Middle frontal gyrus (tissue), 1 donor: ENCODE measurements around the gene ZW10.

ENCODE experiments used
- DNase-seq: peaks from one replicate; pipeline ENCODE4 v3.0.0-alpha.2; 2015; ENCODE audit warnings: low spot score; ENCODE audit errors: extremely low spot score

Gene ZW10

DNA sequence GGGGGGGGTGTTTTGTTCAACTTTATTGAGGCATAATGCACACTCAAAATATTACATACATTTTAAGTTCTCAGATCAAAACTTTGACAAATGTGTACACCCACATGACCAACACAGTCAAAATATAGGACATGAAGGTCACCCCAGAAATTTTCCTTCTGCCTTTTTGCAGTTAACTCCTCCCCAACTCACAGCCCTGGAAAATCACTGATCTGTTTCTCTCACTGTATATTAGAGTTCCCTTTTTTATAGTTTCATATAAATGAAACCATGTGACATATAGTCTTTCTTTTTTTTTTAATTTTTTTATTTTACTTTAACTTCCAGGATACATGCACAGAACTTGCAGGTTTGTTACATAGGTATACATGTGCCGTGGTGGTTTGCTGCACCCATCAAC, 72.0 kb downstream of the ZW10 start:
- no peak for DNase-seq

DNA sequence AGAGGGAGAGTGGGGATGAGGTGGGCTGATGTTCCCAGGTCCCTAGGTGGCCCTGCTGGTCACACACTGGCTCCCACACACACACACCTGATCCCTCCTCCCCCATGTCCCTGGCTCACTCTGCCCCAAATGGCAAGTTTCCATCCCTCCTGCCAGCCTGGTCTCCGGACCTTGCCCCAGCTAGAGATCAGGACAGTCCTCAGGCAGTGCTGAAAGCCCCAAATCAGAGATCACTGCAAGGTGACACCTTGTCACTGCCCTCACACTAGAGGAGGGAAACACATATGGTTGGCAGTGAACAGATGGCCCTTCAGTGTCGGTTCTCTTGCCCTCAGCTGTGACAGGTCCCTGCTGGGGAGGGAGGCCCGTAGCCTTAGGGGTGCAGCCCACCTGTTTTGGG, 75.0 kb downstream of the ZW10 start:
- DNase-seq, result no peak

- DNase-seq, result no peak
Observed at GRCh38 chr11:113697756-113698407, 75.6 kb downstream of the ZW10 start.

- no peak for DNase-seq
Observed at GRCh38 chr11:113697111-113697510, 76.4 kb downstream of the ZW10 start.

GRCh38 chr11:113695207-113695606, 78.3 kb downstream of the ZW10 start:
- no peak for DNase-seq

GRCh38 chr11:113694390-113694789, 79.1 kb downstream of the ZW10 start:
- no peak for DNase-seq

- no peak for DNase-seq
Observed at GRCh38 chr11:113693030-113693429, 80.5 kb downstream of the ZW10 start.

DNA sequence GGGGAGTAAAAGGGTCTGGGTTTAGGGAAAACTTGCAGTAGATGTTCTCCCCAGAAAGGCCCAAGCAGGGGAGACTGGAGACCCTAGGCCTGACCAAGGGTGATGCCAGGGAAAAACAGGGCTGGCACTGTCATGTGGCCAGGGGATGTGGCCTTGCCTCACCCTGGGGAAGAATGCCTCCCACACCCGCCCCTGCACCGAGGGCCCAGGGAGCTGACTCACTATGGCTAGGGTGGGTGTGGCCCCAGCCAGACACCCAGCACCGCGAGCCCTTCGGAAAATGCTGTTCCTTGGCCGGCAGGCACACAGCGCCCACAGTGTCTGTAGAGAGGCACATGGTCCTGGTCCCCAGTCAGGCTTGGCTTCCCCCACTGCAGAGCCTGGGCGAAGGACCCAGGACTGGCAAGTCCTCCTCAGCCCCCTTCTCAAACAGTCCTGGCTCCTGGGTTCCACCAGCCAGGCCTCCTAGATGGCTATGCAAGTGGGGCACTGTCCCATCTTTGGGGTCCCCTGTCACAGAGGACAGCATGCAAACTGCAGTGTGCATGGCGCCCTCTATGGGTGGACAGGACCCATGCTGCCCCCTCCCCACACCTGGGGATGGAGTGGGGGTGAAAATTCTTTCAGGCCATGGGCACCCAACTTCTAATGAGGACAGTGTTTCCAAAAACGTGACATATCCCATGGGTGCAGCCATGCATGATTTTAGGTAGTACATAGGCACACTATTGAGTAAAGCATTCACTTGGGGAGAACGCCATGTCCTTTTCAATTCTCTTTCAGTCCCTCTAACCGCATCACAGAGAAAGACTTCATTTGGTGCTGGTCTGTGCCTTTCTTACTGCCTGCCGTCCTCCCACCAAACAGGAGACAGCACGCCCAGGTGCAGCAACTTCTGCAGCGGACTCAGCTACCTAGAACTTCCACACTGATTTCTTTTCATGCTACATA, 82.6 kb downstream of the ZW10 start:
- no peak for DNase-seq

DNA sequence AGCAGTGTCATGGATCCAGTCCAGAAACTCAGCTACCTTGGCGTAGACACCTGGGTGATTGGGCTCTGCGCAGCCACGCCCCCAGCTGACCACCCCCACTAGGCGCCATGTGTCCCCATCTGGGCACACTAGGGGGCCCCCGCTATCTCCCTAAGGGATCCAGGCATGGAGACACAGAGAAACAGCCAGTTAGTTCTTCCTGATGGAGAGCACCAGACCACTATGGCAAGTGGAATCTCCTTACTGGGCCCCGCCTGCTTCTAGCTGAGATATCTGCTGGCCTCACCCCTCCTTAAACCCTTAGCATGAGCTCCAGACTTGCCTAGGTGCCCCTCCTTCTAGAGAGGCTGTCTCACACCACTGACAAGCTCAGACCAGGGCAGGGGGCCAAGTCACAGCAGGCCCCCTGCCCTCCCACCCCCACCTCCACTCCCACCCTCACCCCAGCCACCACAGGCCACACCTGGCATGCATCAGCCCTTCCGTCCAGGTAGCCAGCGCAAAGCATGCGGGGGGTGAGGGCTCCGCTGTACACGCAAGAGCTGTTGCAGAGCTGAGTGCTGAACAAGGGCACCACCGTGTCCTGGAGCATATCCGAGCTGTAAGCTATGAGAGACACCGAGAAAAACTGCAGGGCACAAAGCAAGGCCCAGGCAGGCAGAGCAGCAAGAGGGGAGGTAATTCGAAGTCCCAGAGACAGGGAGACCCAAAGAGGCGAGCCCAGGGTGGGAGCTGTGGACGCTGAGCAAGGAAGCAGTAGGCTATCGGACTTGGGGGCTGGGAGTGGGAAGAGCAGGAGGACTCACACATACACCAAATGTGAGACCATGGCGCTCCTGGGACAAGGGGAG, 83.5 kb downstream of the ZW10 start:
- no peak for DNase-seq

DNA sequence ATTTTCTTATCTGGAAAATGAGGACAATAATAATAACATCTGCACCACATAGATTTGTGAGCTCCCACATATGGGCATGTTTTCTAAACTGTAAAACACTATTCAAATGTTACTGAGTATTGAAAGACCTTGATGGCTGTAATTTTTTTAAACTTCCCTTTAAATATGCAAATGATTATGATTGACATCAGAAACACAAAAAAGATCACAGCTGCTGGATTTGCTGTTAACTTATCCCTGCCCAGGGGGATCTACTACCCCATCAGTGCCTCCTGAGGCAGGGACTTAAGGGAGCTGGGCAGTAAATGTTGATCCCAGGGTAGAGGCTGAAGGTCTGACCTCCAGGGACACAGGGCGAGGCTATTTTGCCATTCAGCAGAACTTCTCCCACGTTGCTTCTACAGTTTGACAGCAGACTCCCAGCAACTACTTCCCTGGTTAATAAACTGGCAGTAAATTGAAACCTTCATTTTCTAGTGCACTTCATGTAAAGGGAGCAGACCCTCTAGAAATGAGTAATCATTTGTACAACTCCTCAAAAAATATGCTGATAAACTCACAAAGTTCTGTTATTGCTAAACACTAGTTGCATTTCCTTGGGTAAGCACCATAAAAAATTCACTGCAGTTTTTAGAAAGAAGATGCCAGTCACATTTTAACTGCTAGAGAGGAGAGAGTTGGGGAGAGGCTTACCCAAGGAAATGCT, 87.7 kb downstream of the ZW10 start:
- DNase-seq, result no peak

GRCh38 chr11:113684496-113684895, 89.0 kb downstream of the ZW10 start:
- DNase-seq, result no peak

- no peak for DNase-seq
Observed at GRCh38 chr11:113683481-113684046, 89.9 kb downstream of the ZW10 start.
